SU-DHL-6 (cell line): ENCODE data around the gene VSX2.

Experiments
- H2AFZ ChIP-seq: fragments of 200-600 bp; sonication (generic); 2 replicates; pipeline ENCODE4 v1.6.1; 2014; ENCODE audit warnings: low read depth, mild to moderate bottlenecking, moderate library complexity, mixed read lengths, antibody characterized with exemption, low read length; ENCODE audit not compliant: severe bottlenecking
- H3F3A ChIP-seq: fragments of 200-600 bp; shearing (Covaris generic); 2 replicates; pipeline ENCODE4 v1.6.0; 2016; ENCODE audit warnings: antibody characterized with exemption, mild to moderate bottlenecking; ENCODE audit not compliant: insufficient read depth
- H3K27ac ChIP-seq: fragments of 200-600 bp; sonication (generic); 2 replicates; pipeline ENCODE4 v1.5.1; 2016; ENCODE audit warnings: low read depth, mild to moderate bottlenecking, low read length, moderate library complexity, mixed read lengths
- H3K27me3 ChIP-seq: fragments of 200-600 bp; sonication (generic), shearing (Covaris generic); 2 replicates; pipeline ENCODE4 v1.6.0; 2014; ENCODE audit warnings: mild to moderate bottlenecking, low read length
- H3K36me3 ChIP-seq: fragments of 200-600 bp; sonication (generic); 2 replicates; pipeline ENCODE4 v1.6.1; 2014; ENCODE audit warnings: mild to moderate bottlenecking, low read length, mixed read lengths
- H3K4me2 ChIP-seq: fragments of 300-600, 200-600 bp; shearing (Covaris generic), sonication (generic); 2 replicates; pipeline ENCODE4 v1.6.0; 2014; ENCODE audit warnings: low read length, low read depth, mild to moderate bottlenecking; ENCODE audit not compliant: poor library complexity, severe bottlenecking
- H3K4me3 ChIP-seq: fragments of 200-600 bp; sonication (generic); 2 replicates; pipeline ENCODE4 v1.5.1; 2014; ENCODE audit warnings: antibody characterized with exemption, low read length, mild to moderate bottlenecking, mixed read lengths; ENCODE audit not compliant: insufficient read depth, poor library complexity, severe bottlenecking
- H3K79me2 ChIP-seq: fragments of 200-600 bp; sonication (generic); 2 replicates; pipeline ENCODE4 v1.6.1; 2014; ENCODE audit warnings: mild to moderate bottlenecking, low read length, moderate library complexity; ENCODE audit not compliant: insufficient read depth
- H3K9ac ChIP-seq: fragments of 200-600 bp; sonication (generic); 2 replicates; pipeline ENCODE4 v1.7.0; 2014; ENCODE audit warnings: mild to moderate bottlenecking, low read length
- H3K9me2 ChIP-seq: fragments of 200-600 bp; sonication (generic); replicated peaks from 2 replicates; pipeline ENCODE4 v1.6.1; 2014; ENCODE audit warnings: low read length; ENCODE audit not compliant: insufficient read depth
- H3K9me3 ChIP-seq: fragments of 200-600 bp; sonication (generic); 2 replicates; pipeline ENCODE4 v1.6.1; 2014; ENCODE audit warnings: low read length, mixed read lengths; ENCODE audit not compliant: insufficient read depth
- H4K20me1 ChIP-seq: fragments of 200-600 bp; sonication (generic); 2 replicates; pipeline ENCODE4 v1.6.1; 2014; ENCODE audit warnings: low read depth, mild to moderate bottlenecking, antibody characterized with exemption, low read length, moderate library complexity, mixed read lengths
- CTCF ChIP-seq: fragments of 200-600 bp; sonication (generic); IDR thresholded peaks from one replicate; pipeline ENCODE4 v1.5.1; 2017; ENCODE audit warnings: antibody characterized with exemption, mild to moderate bottlenecking, low read length, moderate library complexity; ENCODE audit not compliant: insufficient read depth, poor library complexity, severe bottlenecking
- EZH2phosphoT487 ChIP-seq: fragments of 200-600 bp; sonication (generic), shearing (Covaris generic); conservative IDR thresholded peaks from 2 replicates; pipeline ENCODE4 v1.6.1; 2018; ENCODE audit warnings: mild to moderate bottlenecking, antibody characterized with exemption, low read length, moderate library complexity, mixed read lengths

The VSX2 gene

DNA sequence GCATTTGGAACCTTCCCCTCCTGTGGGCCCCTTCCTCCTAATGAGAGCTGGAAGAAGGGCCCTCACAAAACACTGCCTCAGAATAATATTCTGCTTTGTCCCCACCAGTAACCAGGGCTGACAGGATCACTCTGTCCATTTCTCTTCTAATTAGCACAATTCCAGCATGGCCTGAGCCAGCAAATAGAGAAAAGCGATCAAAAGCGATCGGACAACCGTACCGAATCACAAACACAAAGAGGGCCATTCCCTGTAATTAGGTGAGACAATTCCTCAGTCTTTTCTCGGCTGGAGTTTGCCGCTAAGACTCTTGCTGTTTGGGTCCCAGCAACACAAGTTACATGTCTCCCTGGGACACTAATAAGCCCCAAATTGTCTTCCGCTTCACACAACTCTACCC is 35.6 kb upstream of the VSX2 start:
- no peaks in the 10 kb centered on the region for H3K79me2 ChIP-seq

GRCh38 chr14:74204491-74204890 is 34.8 kb upstream of the VSX2 start:
- Histone ChIP-seq H3K4me3 (no peak overlapping the region), H3K9me3 (no peaks in the 10 kb centered on the region), H3K79me2 (no peaks in the 10 kb centered on the region), H3K27me3 (no peaks in the 10 kb centered on the region), H3K9ac (no peak overlapping the region), H3F3A (no peaks in the 10 kb centered on the region), H4K20me1 (no peaks in the 10 kb centered on the region), H3K27ac (no peak overlapping the region), H2AFZ (no peak overlapping the region), H3K9me2 (no peaks in the 10 kb centered on the region), H3K36me3 (no peaks in the 10 kb centered on the region), H3K4me2 (no peak overlapping the region)
- TF ChIP-seq EZH2phosphoT487 (no peak), CTCF (no peak)

More for the DNA sequence above, 35.6 kb upstream of the VSX2 start:
- Histone ChIP-seq H3K4me3 (no peak overlapping the region), H3K27ac (no peak overlapping the region), H3K36me3 (no peaks in the 10 kb centered on the region), H3K9me2 (no peaks in the 10 kb centered on the region), H2AFZ (no peak overlapping the region), H4K20me1 (no peaks in the 10 kb centered on the region), H3K27me3 (no peaks in the 10 kb centered on the region), H3K4me2 (no peak overlapping the region), H3K9ac (no peak overlapping the region), H3K9me3 (no peaks in the 10 kb centered on the region), H3F3A (no peaks in the 10 kb centered on the region)
- no peak for TF ChIP-seq EZH2phosphoT487
- no peak for TF ChIP-seq CTCF

- Histone ChIP-seq H3K9me3 (no peaks in the 10 kb centered on the region), H2AFZ (no peak overlapping the region), H3K27ac (no peak overlapping the region), H3K36me3 (no peaks in the 10 kb centered on the region), H4K20me1 (no peaks in the 10 kb centered on the region), H3F3A (no peaks in the 10 kb centered on the region), H3K9ac (no peak overlapping the region), H3K79me2 (no peaks in the 10 kb centered on the region), H3K27me3 (no peaks in the 10 kb centered on the region), H3K4me3 (no peak overlapping the region), H3K4me2 (no peak overlapping the region), H3K9me2 (no peaks in the 10 kb centered on the region)
- TF ChIP-seq CTCF, result no peak
- TF ChIP-seq EZH2phosphoT487, result no peak
Observed at GRCh38 chr14:74205882-74206281, 33.4 kb upstream of the VSX2 start.

DNA sequence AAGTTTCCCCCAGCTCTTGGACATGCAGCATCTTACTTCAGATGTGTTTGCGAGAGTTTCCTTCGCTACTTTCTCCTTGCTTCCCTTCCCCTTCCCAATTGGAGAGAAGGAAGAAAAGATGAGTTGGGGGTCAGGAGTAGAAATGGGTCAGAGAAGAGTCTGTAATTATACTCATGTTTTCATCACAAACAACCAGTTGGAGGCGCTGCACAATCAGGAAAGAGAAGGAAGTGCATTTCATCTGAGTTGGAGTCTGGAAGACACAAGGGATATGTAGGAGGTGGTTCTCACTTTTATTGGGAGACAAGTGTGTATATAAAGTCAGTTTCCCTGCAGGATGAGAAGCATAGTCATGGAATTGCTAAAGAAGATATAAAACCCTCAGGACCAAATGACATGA is 31.3 kb upstream of the VSX2 start:
- Histone ChIP-seq H2AFZ (no peak overlapping the region), H3F3A (no peaks in the 10 kb centered on the region), H3K36me3 (no peaks in the 10 kb centered on the region), H3K4me3 (no peak overlapping the region), H4K20me1 (no peaks in the 10 kb centered on the region), H3K9ac (no peak overlapping the region), H3K27me3 (no peaks in the 10 kb centered on the region), H3K4me2 (no peak overlapping the region), H3K9me3 (no peaks in the 10 kb centered on the region), H3K27ac (no peak overlapping the region), H3K9me2 (no peaks in the 10 kb centered on the region), H3K79me2 (no peaks in the 10 kb centered on the region)
- TF ChIP-seq CTCF, result peak; percentile 16
- no peak for TF ChIP-seq EZH2phosphoT487
